ENCODE measurements around the gene ATF6. TPM values are rescaled to one million over a fixed set of nuclear protein-coding genes. Genes with fewer than 3 reads are reported as not detected.

ATF6 gene
- total and polyA plus RNA-seq, 2 donors (not counting 3 experiments of a cell fraction or from before 2014, with no cell fraction given) = 24.9 to 40.3 TPM

DNA sequence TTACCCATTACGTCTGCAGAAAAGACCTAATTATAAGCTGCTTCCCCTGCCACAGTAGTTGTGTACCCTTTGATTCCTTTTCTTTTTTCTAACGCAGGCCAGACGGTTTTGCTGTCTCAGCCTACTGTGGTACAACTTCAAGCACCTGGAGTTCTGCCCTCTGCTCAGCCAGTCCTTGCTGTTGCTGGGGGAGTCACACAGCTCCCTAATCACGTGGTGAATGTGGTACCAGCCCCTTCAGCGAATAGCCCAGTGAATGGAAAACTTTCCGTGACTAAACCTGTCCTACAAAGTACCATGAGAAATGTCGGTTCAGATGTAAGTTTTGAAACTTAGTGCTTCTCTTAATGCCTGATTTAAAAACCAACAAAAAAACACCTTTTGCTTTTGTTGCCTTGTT lies 35.8 kb downstream of the ATF6 start:
- TF ChIP-seq EZH2 (IDR thresholded peaks at IDR 0.05; ENCODE audit: borderline replicate concordance, low read depth, low read length, severe bottlenecking) = no peak
- intact Hi-C loops (cut with micrococcal nuclease) (no loop called here), dilution Hi-C loops (cut with MboI; ENCODE audit: extremely low pct_ligation_motif_present, low sequenced_read_pairs) (no loop called here)
- no peak overlapping the region for H2AFZ ChIP-seq (ENCODE audit: low read depth, low read length)
- peaks cover 2% of the 10 kb centered on the region for H4K20me1 ChIP-seq (replicated peaks; ENCODE audit: control insufficient read depth, extremely low read depth, insufficient read depth, low read length)
- no peaks in the 10 kb centered on the region for H3K4me1 ChIP-seq (ENCODE audit: control insufficient read depth, extremely low read depth, insufficient read depth, low read length)
- no peaks in the 10 kb centered on the region for H3K9me1 ChIP-seq (replicated peaks; ENCODE audit: control insufficient read depth, extremely low read depth, insufficient read depth, low read length)
- no peak overlapping the region for H3K4me3 ChIP-seq (replicated peaks in 1 of 3; ENCODE audit: insufficient read depth in 1 of 3, low read depth in 1 of 3, low read length in 3 of 3)
- DNase-seq (ENCODE audit: low read depth, low spot score) = no peak
- H3K27me3 ChIP-seq (ENCODE audit: control insufficient read depth in 2 of 2, insufficient read depth in 2 of 2, low read length in 2 of 2) = no peaks in the 10 kb centered on the region
- no peaks in the 10 kb centered on the region for H3K9me3 ChIP-seq (replicated peaks; ENCODE audit: control insufficient read depth, insufficient read depth, low read length)
- no peak overlapping the region for H3K4me2 ChIP-seq (ENCODE audit: insufficient read depth, low read length)
- CTCF ChIA-PET = interaction anchor here (1.2 to 2.2 kb wide), 3 partner anchors 11 to 235 kb away, joined by 3 to 15 read pairs (median 3); partner anchors contain the start of gene OLFML2B
- H3K79me2 ChIP-seq (ENCODE audit: control insufficient read depth, insufficient read depth, low read length) = no peaks in the 10 kb centered on the region
- no TSS peak for BruUV-seq (replicated peaks)
- no peak for FAIRE-seq
- POLR2A ChIA-PET = no interaction called here
- H3K9ac ChIP-seq (replicated peaks; ENCODE audit: extremely low read depth, insufficient read depth, low read length) = no peak overlapping the region
- H3K36me3 ChIP-seq (ENCODE audit: control insufficient read depth in 2 of 2, extremely low read depth in 1 of 2, insufficient read depth in 2 of 2, low read length in 2 of 2) = peaks cover 4 to 9% of the 10 kb centered on the region in 2 experiments
- no peak overlapping the region for H3K27ac ChIP-seq (ENCODE audit: insufficient read depth, low read depth, low read length)

DNA sequence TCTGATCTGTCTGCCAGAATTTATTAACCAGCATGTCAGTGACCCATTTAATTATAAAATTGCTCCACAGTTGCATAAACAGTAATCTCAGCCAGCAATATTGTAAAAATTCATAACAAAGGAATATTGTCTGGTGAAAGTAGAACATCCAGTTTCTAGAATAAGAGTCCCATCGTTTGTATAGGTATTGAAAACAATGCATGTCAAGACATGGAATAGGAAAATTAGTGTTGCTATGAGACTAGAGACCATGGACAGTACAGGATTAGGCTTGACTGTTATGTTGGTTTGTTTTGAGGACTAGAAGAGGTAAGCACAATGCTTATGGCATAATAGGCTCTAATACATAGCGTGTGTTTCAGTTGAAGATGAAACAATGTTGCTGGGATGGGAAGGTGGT lies 37.1 kb downstream of the ATF6 start:
- H3K36me3 ChIP-seq (ENCODE audit: control insufficient read depth in 2 of 2, extremely low read depth in 1 of 2, insufficient read depth in 2 of 2, low read length in 2 of 2) = peaks cover 4 to 9% of the 10 kb centered on the region in 2 experiments
- no peaks in the 10 kb centered on the region for H3K79me2 ChIP-seq (ENCODE audit: control insufficient read depth, insufficient read depth, low read length)
- dilution Hi-C loops (cut with MboI; ENCODE audit: extremely low pct_ligation_motif_present, low sequenced_read_pairs) = no loop called here
- H3K4me2 ChIP-seq (ENCODE audit: insufficient read depth, low read length) = no peak overlapping the region
- DNase-seq (ENCODE audit: low read depth, low spot score) (no peak), FAIRE-seq (no peak)
- intact Hi-C loops (cut with micrococcal nuclease) = no loop called here
- no peak overlapping the region for H3K9ac ChIP-seq (replicated peaks; ENCODE audit: extremely low read depth, insufficient read depth, low read length)
- no peak overlapping the region for H3K27ac ChIP-seq (ENCODE audit: insufficient read depth, low read depth, low read length)
- no peaks in the 10 kb centered on the region for H3K9me1 ChIP-seq (replicated peaks; ENCODE audit: control insufficient read depth, extremely low read depth, insufficient read depth, low read length)
- H2AFZ ChIP-seq (ENCODE audit: low read depth, low read length) = no peak overlapping the region
- ChIA-PET CTCF (no interaction called here), POLR2A (no interaction called here)
- BruUV-seq (replicated peaks) = no TSS peak
- no peaks in the 10 kb centered on the region for H3K9me3 ChIP-seq (replicated peaks; ENCODE audit: control insufficient read depth, insufficient read depth, low read length)
- H4K20me1 ChIP-seq (replicated peaks; ENCODE audit: control insufficient read depth, extremely low read depth, insufficient read depth, low read length) = peaks cover 2% of the 10 kb centered on the region
- no peaks in the 10 kb centered on the region for H3K27me3 ChIP-seq (ENCODE audit: control insufficient read depth in 2 of 2, insufficient read depth in 2 of 2, low read length in 2 of 2)
- no peaks in the 10 kb centered on the region for H3K4me1 ChIP-seq (ENCODE audit: control insufficient read depth, extremely low read depth, insufficient read depth, low read length)
- H3K4me3 ChIP-seq (replicated peaks in 1 of 3; ENCODE audit: insufficient read depth in 1 of 3, low read depth in 1 of 3, low read length in 3 of 3) = no peak overlapping the region
- no peak for TF ChIP-seq POLR2AphosphoS5 (IDR thresholded peaks at IDR 0.05; ENCODE audit: insufficient read depth, low read depth, low read length)

Measured in endothelial cell of umbilical vein (primary cell).